Panc1 (cell line): Measurements from ENCODE around the gene PLD1.

ENCODE experiments used
- REST ChIP-seq, 2 experiments: IDR thresholded peaks; 2 replicates each; pipeline ENCODE4 v1.6.1; 2011 to 2012; ENCODE audit warnings: low read depth in 2 of 2, control low read depth in 1 of 2, low read length in 1 of 2, mild to moderate bottlenecking in 1 of 2, moderate library complexity in 1 of 2; ENCODE audit not compliant: insufficient read depth in 1 of 2
- TF ChIP-seq, protein P1 (sequence below): fragments of 450-650 bp; IDR thresholded peaks from 2 replicates; pipeline ENCODE4 v1.5.1; 2017; ENCODE audit warnings: mild to moderate bottlenecking

- TF ChIP-seq, protein P1, sequence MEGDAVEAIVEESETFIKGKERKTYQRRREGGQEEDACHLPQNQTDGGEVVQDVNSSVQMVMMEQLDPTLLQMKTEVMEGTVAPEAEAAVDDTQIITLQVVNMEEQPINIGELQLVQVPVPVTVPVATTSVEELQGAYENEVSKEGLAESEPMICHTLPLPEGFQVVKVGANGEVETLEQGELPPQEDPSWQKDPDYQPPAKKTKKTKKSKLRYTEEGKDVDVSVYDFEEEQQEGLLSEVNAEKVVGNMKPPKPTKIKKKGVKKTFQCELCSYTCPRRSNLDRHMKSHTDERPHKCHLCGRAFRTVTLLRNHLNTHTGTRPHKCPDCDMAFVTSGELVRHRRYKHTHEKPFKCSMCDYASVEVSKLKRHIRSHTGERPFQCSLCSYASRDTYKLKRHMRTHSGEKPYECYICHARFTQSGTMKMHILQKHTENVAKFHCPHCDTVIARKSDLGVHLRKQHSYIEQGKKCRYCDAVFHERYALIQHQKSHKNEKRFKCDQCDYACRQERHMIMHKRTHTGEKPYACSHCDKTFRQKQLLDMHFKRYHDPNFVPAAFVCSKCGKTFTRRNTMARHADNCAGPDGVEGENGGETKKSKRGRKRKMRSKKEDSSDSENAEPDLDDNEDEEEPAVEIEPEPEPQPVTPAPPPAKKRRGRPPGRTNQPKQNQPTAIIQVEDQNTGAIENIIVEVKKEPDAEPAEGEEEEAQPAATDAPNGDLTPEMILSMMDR, result no peak
- TF ChIP-seq REST (IDR thresholded peaks at IDR 0.05; ENCODE audit: insufficient read depth in 1 of 2, low read depth in 2 of 2, low read length in 1 of 2), result no peak
Measured at GRCh38 chr3:171784387-171784786, 25.9 kb downstream of the PLD1 start.
